WTC11 (cell line): Measurements from ENCODE around the gene ARHGEF33. TPM values are rescaled to one million over a fixed set of nuclear protein-coding genes. Genes with fewer than 3 reads are reported as not detected.

Experiments
- ATAC-seq: fragments of 200-7000 bp; cut with Tn5 transposase; 2 replicates; pipeline ENCODE4 v1.10.0; 2021; ENCODE audit warnings: mild to moderate bottlenecking, moderate library complexity
- CTCF ChIA-PET: fragments of 300-600 bp; sonication (Branson Sonifier 250); formaldehyde crosslinking; loops from one replicate; lab custom pipeline; 2021; ENCODE audit warnings: antibody characterized with exemption; lab: Charles Lee
- POLR2A ChIA-PET: fragments of 350-600 bp; sonication (Branson Sonifier 250); formaldehyde crosslinking; loops from one replicate; lab custom pipeline; 2021; ENCODE audit warnings: antibody characterized with exemption; lab: Charles Lee
- DNase-seq: peaks from one replicate; pipeline ENCODE4 v3.0.0; 2021; ENCODE audit warnings: low spot score
- H3K27ac Mint-ChIP-seq: 2 replicates; pipeline ENCODE4 v1.8.0; 2021; ENCODE audit warnings: mixed read lengths
- H3K27me3 Mint-ChIP-seq: 2 replicates; pipeline ENCODE4 v1.8.0; 2021; ENCODE audit warnings: low read depth, mild to moderate bottlenecking, moderate library complexity, mixed read lengths
- H3K36me3 Mint-ChIP-seq: 2 replicates; pipeline ENCODE4 v1.8.0; 2021; ENCODE audit warnings: mixed read lengths
- H3K4me1 Mint-ChIP-seq: 2 replicates; pipeline ENCODE4 v1.8.0; 2022; ENCODE audit warnings: mixed read lengths
- H3K4me3 Mint-ChIP-seq: 2 replicates; pipeline ENCODE4 v1.8.0; 2021; ENCODE audit warnings: mild to moderate bottlenecking, moderate library complexity, mixed read lengths
- H3K9me3 Mint-ChIP-seq: 2 replicates; pipeline ENCODE4 v1.8.0; 2021; ENCODE audit warnings: mixed read lengths
- EMX1 ChIP-seq: fragments of 250-450 bp; sonication (Bioruptor Pico); IDR thresholded peaks from 2 replicates; pipeline ENCODE4 v1.8.0; 2021; ENCODE audit warnings: mild to moderate bottlenecking
- GRHL2 ChIP-seq: fragments of 250-450 bp; sonication (Bioruptor Pico); IDR thresholded peaks from 2 replicates; pipeline ENCODE4 v1.8.0; 2022; ENCODE audit warnings: mild to moderate bottlenecking, moderate library complexity; ENCODE audit not compliant: insufficient replicate concordance, severe bottlenecking
- KAT7 ChIP-seq: sonication (generic); formaldehyde crosslinking; IDR thresholded peaks from 2 replicates; pipeline ENCODE4 v1.8.1; 2023; ENCODE audit warnings: missing genetic modification reagents, mild to moderate bottlenecking, borderline replicate concordance
- OVOL2 ChIP-seq: fragments of 250-450 bp; sonication (Bioruptor Pico); IDR thresholded peaks from 2 replicates; pipeline ENCODE4 v1.9.0; 2021; ENCODE audit warnings: mild to moderate bottlenecking, borderline replicate concordance
- TP53 ChIP-seq: sonication (generic); formaldehyde crosslinking; IDR thresholded peaks from 2 replicates; pipeline ENCODE4 v1.8.1; 2023; ENCODE audit warnings: mild to moderate bottlenecking, missing genetic modification reagents
- ZNF138 ChIP-seq: sonication (generic); formaldehyde crosslinking; conservative IDR thresholded peaks from 2 replicates; pipeline ENCODE4 v1.8.1; 2022; ENCODE audit warnings: mild to moderate bottlenecking, moderate library complexity, missing genetic modification reagents
- total RNA-seq: library from RNA; stranded (reverse); gene quantifications from 3 replicates; pipeline ENCODE4 v1.2.3, GENCODE V29; 2021
- TF ChIP-seq, protein P1 (sequence below): sonication (generic); formaldehyde crosslinking; IDR thresholded peaks from 2 replicates; pipeline ENCODE4 v1.8.1; 2023; ENCODE audit warnings: mild to moderate bottlenecking, missing genetic modification reagents
- TF ChIP-seq, protein P2 (sequence below): sonication (generic); formaldehyde crosslinking; IDR thresholded peaks from 2 replicates; pipeline ENCODE4 v1.8.0; 2023; ENCODE audit warnings: missing genetic modification reagents, mild to moderate bottlenecking, borderline replicate concordance
- TF ChIP-seq, protein P3 (sequence below): sonication (generic); formaldehyde crosslinking; IDR thresholded peaks from 2 replicates; pipeline ENCODE4 v1.8.1; 2023; ENCODE audit warnings: mild to moderate bottlenecking, missing genetic modification reagents, moderate library complexity
- TF ChIP-seq, protein P4 (sequence below): sonication (generic); formaldehyde crosslinking; conservative IDR thresholded peaks from 2 replicates; pipeline ENCODE4 v1.8.1; 2023; ENCODE audit warnings: mild to moderate bottlenecking, low read depth, missing genetic modification reagents, moderate library complexity
- TF ChIP-seq, protein P5 (sequence below): fragments of 250-450 bp; sonication (Bioruptor Pico); conservative IDR thresholded peaks from 2 replicates; pipeline ENCODE4 v1.9.0; 2021; ENCODE audit warnings: mild to moderate bottlenecking
- TF ChIP-seq, protein P6 (sequence below): sonication (generic); formaldehyde crosslinking; IDR thresholded peaks from 2 replicates; pipeline ENCODE4 v1.8.0; 2022; ENCODE audit warnings: mild to moderate bottlenecking, missing genetic modification reagents

ARHGEF33 gene
- total RNA-seq, 1 experiment from 2014 or later: 0.42 TPM

DNA sequence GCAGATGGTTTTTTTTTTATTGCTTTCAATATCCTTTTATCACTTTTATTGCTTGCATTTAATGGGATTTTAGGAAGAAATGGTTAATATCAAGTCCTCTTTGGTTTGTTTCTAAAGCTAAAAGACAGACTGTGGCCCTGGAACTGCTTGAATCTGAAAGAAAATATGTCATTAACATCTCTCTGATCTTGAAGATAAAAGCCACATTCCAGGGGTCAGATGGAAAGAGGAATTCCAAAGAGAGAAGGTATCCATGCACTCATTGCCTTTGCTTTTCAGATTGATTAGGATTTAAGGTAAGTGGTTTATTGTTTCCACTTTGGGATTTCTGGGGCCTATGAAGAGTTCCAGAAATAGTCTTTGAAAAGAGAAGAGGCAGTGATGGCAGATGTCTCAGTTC lies 54.1 kb downstream of the ARHGEF33 start (continued):
- TF ChIP-seq GRHL2 (CRISPR knock-in tag) (no peak), EMX1 (CRISPR knock-in tag) (no peak), TP53 (CRISPR knock-in tag) (no peak), OVOL2 (CRISPR knock-in tag) (no peak)
- TF ChIP-seq, protein P1, sequence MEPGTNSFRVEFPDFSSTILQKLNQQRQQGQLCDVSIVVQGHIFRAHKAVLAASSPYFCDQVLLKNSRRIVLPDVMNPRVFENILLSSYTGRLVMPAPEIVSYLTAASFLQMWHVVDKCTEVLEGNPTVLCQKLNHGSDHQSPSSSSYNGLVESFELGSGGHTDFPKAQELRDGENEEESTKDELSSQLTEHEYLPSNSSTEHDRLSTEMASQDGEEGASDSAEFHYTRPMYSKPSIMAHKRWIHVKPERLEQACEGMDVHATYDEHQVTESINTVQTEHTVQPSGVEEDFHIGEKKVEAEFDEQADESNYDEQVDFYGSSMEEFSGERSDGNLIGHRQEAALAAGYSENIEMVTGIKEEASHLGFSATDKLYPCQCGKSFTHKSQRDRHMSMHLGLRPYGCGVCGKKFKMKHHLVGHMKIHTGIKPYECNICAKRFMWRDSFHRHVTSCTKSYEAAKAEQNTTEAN (CRISPR knock-in tag): no peak
- TF ChIP-seq, protein P2, sequence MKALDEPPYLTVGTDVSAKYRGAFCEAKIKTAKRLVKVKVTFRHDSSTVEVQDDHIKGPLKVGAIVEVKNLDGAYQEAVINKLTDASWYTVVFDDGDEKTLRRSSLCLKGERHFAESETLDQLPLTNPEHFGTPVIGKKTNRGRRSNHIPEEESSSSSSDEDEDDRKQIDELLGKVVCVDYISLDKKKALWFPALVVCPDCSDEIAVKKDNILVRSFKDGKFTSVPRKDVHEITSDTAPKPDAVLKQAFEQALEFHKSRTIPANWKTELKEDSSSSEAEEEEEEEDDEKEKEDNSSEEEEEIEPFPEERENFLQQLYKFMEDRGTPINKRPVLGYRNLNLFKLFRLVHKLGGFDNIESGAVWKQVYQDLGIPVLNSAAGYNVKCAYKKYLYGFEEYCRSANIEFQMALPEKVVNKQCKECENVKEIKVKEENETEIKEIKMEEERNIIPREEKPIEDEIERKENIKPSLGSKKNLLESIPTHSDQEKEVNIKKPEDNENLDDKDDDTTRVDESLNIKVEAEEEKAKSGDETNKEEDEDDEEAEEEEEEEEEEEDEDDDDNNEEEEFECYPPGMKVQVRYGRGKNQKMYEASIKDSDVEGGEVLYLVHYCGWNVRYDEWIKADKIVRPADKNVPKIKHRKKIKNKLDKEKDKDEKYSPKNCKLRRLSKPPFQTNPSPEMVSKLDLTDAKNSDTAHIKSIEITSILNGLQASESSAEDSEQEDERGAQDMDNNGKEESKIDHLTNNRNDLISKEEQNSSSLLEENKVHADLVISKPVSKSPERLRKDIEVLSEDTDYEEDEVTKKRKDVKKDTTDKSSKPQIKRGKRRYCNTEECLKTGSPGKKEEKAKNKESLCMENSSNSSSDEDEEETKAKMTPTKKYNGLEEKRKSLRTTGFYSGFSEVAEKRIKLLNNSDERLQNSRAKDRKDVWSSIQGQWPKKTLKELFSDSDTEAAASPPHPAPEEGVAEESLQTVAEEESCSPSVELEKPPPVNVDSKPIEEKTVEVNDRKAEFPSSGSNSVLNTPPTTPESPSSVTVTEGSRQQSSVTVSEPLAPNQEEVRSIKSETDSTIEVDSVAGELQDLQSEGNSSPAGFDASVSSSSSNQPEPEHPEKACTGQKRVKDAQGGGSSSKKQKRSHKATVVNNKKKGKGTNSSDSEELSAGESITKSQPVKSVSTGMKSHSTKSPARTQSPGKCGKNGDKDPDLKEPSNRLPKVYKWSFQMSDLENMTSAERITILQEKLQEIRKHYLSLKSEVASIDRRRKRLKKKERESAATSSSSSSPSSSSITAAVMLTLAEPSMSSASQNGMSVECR: no peak
- TF ChIP-seq, all 79 proteins: peak for 0

DNA sequence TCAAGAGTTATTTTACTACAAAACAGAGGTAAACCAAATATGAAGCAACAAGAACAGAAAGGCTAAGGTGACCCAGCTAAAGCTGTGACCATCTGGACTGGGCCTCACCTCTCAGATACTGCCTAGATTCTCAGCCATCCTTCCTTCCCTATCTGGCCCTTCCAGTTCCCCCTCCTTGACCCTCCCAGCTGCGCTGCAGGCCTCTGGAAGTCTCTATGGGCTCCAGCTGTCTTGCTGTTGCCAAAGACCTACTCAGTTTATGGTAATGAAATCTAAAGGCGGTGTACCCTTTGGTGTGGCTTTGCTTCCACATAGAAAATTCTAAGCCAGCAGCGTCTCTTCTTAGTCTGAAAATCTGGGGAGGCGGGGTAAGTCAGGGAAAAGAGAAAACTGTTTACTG lies 55.7 kb downstream of the ARHGEF33 start:
- no peak overlapping the region for H3K4me3 Mint-ChIP-seq
- no peaks in the 10 kb centered on the region for H3K36me3 Mint-ChIP-seq
- no peaks in the 10 kb centered on the region for H3K9me3 Mint-ChIP-seq
- CTCF ChIA-PET: interaction anchor here (4.1 kb wide), 1 partner anchor 283 kb away, joined by 121 read pairs; no protein-coding TSS in a partner anchor
- peaks cover 31% of the 10 kb centered on the region for H3K4me1 Mint-ChIP-seq
- peaks cover 2% of the 10 kb centered on the region; the same call in 1 of the 2 replicates for H3K27me3 Mint-ChIP-seq
- POLR2A ChIA-PET: no interaction called here
- DNase-seq (no peak), ATAC-seq (no peak)
- TF ChIP-seq TP53 (CRISPR knock-in tag): no peak
- TF ChIP-seq OVOL2 (CRISPR knock-in tag): no peak
- TF ChIP-seq, protein P3, sequence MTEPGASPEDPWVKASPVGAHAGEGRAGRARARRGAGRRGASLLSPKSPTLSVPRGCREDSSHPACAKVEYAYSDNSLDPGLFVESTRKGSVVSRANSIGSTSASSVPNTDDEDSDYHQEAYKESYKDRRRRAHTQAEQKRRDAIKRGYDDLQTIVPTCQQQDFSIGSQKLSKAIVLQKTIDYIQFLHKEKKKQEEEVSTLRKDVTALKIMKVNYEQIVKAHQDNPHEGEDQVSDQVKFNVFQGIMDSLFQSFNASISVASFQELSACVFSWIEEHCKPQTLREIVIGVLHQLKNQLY (CRISPR knock-in tag): no peak
- TF ChIP-seq, protein P4, sequence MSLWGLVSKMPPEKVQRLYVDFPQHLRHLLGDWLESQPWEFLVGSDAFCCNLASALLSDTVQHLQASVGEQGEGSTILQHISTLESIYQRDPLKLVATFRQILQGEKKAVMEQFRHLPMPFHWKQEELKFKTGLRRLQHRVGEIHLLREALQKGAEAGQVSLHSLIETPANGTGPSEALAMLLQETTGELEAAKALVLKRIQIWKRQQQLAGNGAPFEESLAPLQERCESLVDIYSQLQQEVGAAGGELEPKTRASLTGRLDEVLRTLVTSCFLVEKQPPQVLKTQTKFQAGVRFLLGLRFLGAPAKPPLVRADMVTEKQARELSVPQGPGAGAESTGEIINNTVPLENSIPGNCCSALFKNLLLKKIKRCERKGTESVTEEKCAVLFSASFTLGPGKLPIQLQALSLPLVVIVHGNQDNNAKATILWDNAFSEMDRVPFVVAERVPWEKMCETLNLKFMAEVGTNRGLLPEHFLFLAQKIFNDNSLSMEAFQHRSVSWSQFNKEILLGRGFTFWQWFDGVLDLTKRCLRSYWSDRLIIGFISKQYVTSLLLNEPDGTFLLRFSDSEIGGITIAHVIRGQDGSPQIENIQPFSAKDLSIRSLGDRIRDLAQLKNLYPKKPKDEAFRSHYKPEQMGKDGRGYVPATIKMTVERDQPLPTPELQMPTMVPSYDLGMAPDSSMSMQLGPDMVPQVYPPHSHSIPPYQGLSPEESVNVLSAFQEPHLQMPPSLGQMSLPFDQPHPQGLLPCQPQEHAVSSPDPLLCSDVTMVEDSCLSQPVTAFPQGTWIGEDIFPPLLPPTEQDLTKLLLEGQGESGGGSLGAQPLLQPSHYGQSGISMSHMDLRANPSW (CRISPR knock-in tag): no peak
- no peak for TF ChIP-seq ZNF138 (CRISPR knock-in tag)
- TF ChIP-seq, protein P5, sequence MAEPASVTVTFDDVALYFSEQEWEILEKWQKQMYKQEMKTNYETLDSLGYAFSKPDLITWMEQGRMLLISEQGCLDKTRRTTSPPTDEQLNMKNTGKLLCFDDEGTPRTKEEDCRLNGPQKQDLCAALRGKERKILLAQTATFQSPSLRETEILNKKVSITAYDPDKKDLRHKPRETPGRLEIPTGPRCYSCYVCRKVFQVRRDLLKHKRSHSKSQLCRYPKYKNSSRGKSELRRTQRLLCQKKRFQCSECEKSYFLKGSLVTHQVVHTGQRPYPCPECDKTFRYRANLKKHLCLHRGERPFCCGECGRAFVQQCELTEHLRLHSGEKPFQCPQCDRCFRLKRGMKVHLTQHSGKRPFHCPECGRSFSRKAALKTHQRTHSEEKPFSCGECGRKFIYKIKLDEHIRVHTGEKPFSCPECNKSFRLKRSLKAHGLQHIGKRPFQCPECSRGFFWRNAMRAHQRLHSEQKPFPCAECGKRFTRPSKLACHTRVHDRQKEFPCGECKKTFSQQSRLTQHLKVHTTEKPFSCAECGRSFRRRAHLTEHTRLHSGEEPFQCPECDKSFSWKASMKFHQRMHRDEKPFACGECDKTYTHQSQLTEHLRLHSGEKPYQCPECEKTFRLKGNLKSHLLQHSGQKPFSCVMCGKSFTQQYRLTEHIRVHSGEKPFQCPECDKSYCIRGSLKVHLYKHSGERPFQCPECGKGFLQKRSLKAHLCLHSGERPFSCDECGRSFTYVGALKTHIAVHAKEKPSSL: no peak
- TF ChIP-seq, protein P6, sequence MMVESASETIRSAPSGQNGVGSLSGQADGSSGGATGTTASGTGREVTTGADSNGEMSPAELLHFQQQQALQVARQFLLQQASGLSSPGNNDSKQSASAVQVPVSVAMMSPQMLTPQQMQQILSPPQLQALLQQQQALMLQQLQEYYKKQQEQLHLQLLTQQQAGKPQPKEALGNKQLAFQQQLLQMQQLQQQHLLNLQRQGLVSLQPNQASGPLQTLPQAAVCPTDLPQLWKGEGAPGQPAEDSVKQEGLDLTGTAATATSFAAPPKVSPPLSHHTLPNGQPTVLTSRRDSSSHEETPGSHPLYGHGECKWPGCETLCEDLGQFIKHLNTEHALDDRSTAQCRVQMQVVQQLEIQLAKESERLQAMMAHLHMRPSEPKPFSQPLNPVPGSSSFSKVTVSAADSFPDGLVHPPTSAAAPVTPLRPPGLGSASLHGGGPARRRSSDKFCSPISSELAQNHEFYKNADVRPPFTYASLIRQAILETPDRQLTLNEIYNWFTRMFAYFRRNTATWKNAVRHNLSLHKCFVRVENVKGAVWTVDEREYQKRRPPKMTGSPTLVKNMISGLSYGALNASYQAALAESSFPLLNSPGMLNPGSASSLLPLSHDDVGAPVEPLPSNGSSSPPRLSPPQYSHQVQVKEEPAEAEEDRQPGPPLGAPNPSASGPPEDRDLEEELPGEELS: no peak
- no peak for TF ChIP-seq KAT7 (CRISPR knock-in tag)
- no peak overlapping the region; the same call in 1 of the 2 replicates for H3K27ac Mint-ChIP-seq
